Measurements from ENCODE around the gene SP140L.
A peak's percentile ranks its signal among the peaks of the same experiment; 100 is the strongest.

SP140L gene

GRCh38 chr2:230412371-230412711, 85.3 kb downstream of the SP140L start:
- no peak for TF ChIP-seq CTCF (IDR thresholded peaks at IDR 0.05; ENCODE audit: extremely low read depth, insufficient read depth, missing control alignments)
- in situ Hi-C loops (cut with MboI; ENCODE audit: low pct_unique_long_range_greater_than_20kb, low sequenced_read_pairs, unreplicated experiment): no loop called here
- no peak for DNase-seq (ENCODE audit: low spot score)

- in situ Hi-C loops (cut with MboI; ENCODE audit: low pct_unique_long_range_greater_than_20kb, low sequenced_read_pairs, unreplicated experiment): no loop called here
- no peak for TF ChIP-seq CTCF (IDR thresholded peaks at IDR 0.05; ENCODE audit: extremely low read depth, insufficient read depth, missing control alignments)
- no peak for DNase-seq (ENCODE audit: low spot score)
Measured at GRCh38 chr2:230412846-230413245, 85.9 kb downstream of the SP140L start.

GRCh38 chr2:230413479-230413878, 86.5 kb downstream of the SP140L start:
- no peak for DNase-seq (ENCODE audit: low spot score)
- in situ Hi-C loops (cut with MboI; ENCODE audit: low pct_unique_long_range_greater_than_20kb, low sequenced_read_pairs, unreplicated experiment): no loop called here
- TF ChIP-seq CTCF (IDR thresholded peaks at IDR 0.05; ENCODE audit: extremely low read depth, insufficient read depth, missing control alignments): no peak

GRCh38 chr2:230414302-230414701, 87.3 kb downstream of the SP140L start:
- DNase-seq (ENCODE audit: low spot score): no peak
- no peak for TF ChIP-seq CTCF (IDR thresholded peaks at IDR 0.05; ENCODE audit: extremely low read depth, insufficient read depth, missing control alignments)
- in situ Hi-C loops (cut with MboI; ENCODE audit: low pct_unique_long_range_greater_than_20kb, low sequenced_read_pairs, unreplicated experiment): no loop called here

DNA sequence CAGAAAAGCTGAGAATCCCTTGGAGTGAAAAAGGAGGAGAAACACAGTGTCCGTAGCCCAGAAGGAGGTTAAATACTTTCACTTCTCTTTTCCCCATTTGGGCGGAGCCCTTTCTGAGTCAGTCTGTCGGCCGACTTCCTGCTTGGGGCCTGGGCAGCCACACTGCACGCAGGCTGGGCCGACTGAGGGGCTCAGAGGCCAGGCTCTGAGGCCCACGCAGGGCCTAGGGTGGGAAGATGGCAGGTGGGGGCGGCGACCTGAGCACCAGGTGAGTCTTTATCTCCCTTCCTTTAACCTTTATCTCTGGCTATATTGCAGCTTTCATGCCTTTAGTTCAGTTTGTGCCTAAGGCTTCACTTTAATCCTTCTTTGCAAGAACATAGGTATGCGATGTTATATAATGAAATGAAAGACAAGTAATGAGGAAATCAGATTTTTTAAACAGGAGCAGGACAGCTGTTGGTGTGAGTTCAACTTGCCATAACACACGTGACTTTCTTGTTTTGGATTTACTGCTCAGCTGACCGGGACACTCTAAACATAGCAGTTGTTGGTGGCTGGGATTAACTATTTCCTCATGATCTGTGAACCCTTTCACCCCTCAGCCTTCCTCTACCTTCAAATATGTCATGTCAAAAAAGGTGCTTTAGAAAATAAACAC, 89.2 kb downstream of the SP140L start, which contains the start of gene SP100:
TSS of gene SP100 (plus strand) at position 141 of the 661 bp plus-strand sequence. CDS start at position 237, 96 bp downstream.
- DNase-seq (ENCODE audit: low spot score): peak; percentile 76
- in situ Hi-C loops (cut with MboI; ENCODE audit: low pct_unique_long_range_greater_than_20kb, low sequenced_read_pairs, unreplicated experiment): no loop called here
- TF ChIP-seq CTCF (IDR thresholded peaks at IDR 0.05; ENCODE audit: extremely low read depth, insufficient read depth, missing control alignments): no peak

- DNase-seq (ENCODE audit: low spot score): no peak
- in situ Hi-C loops (cut with MboI; ENCODE audit: low pct_unique_long_range_greater_than_20kb, low sequenced_read_pairs, unreplicated experiment): no loop called here
- no peak for TF ChIP-seq CTCF (IDR thresholded peaks at IDR 0.05; ENCODE audit: extremely low read depth, insufficient read depth, missing control alignments)
Measured at GRCh38 chr2:230417436-230417835, 90.4 kb downstream of the SP140L start.
